IPS-NIHi11 (cell line): ENCODE measurements around the gene CDH13.

Experiments
- DNase-seq: peaks from one replicate; pipeline ENCODE4 v3.0.0; 2012; ENCODE audit warnings: mixed read lengths, low spot score

The CDH13 gene

DNA sequence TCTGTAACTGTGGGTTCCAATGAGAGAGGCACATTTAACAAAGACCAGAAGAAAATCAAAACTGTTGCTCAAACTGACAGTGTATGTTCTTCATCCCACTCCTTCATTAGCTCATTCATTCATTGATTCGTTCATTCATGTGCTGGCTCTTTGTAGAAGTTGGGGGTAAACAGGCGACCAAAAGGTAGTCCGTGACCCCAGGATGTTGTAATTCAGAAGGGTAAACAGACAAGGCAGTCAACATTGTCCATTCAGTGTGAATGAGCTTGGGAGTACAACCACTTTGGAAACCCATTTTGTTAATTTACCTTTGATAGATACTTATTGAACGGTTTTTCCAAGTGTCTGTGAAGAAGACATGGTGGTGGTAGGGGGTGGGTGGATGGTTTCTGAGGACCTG is 26.1 kb downstream of the CDH13 start:
- DNase-seq, result no peak

GRCh38 chr16:82653550-82654511 is 27.1 kb downstream of the CDH13 start:
- peak; percentile 10 for DNase-seq

- no peak for DNase-seq
Measured at GRCh38 chr16:82655072-82655714, 28.4 kb downstream of the CDH13 start.

DNA sequence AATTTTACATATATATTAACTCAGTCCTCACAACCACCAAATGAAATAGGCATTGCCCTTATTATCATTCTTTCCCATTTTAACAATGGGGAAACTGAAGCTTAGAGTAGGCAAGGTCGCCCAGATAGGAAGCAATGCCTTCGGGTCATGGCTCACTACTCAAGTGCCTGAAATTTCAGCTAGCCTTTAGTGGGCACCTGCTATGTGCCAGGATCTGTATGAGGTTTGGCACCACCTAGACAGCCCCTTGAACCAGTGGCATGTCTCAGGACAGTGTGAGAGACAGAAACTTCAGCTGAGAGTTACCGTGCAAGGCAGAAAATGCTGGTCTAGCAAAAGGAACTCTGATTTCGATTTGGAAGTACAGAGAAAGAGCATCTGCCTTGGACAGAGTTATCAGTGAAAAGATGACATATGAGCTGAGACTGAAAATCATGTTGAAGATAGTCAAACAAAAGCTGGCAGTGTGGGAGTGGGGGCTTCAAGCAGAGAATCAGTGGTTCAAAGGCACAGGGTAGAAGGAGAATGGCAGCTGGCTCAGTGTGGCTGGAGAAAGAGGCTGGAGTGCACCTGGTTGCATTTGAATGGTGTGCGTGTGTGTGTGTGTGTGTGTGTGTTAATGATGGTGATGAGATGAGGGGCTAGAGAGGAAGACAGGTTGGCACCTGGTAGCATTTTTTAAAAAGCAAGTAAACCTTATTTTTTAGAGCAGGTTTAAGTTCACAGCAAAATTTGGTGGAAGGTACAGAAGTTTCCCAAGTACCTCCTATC is 29.1 kb downstream of the CDH13 start:
- no peak for DNase-seq

DNA sequence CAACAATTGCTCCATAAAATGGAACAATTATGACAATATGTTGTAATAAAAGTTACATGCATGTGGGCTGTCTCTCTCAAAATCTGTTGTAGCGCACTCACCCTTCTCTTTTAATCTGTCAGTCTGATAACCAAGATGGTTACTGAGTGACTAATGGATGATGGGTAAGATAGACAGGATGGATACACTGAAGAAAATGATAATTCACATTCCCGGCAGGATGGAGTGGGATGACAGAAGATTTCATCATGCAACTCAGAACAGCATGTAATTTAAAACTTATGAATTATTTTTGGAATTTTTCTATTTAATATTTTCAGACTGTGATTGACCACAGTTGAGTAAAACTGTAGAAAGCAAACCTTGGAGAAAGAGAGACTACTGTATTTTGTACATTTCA is 30.5 kb downstream of the CDH13 start:
- no peak for DNase-seq

- DNase-seq, result no peak
Measured at GRCh38 chr16:82657786-82658185, 31.0 kb downstream of the CDH13 start.

DNA sequence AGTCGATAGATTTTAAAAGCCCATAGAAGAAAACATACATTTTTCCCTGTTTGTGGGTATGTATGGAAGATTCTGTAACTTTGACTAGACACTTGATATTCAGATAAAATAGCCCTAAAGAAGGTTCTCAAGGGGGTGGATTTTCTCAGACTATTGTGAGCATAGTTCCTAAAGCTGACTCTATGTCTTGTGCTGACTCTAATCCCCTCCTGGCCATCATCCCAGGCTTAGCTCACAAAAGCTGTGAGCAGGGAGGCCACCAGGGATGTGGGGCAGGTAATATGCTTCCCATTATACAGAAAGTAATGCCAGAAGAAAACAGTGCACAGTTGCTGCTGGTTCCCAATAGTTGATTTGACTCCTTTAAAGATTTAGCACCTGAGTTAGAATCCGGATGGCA is 32.0 kb downstream of the CDH13 start:
- no peak for DNase-seq

GRCh38 chr16:82660075-82660645 is 33.4 kb downstream of the CDH13 start:
- DNase-seq, result no peak

DNA sequence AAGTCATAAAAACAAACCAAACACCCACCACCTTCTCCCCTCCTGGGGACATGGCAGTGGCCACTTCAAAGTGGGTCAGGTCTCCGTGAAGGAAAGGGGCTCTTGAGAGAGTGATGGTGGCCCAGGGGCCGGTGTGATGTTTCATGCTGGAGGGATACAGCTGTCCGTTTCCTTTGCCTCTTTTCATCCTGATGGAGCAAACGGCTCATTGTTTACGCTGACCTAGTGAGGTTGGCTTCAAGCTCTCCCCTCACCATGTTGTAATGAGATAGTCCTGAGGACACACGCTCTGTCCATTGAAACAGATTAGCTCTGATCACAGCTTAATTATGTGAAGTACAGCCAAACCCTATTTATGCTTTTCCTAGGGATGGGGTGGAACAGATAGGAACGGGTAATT is 34.2 kb downstream of the CDH13 start:
- DNase-seq, result no peak

DNA sequence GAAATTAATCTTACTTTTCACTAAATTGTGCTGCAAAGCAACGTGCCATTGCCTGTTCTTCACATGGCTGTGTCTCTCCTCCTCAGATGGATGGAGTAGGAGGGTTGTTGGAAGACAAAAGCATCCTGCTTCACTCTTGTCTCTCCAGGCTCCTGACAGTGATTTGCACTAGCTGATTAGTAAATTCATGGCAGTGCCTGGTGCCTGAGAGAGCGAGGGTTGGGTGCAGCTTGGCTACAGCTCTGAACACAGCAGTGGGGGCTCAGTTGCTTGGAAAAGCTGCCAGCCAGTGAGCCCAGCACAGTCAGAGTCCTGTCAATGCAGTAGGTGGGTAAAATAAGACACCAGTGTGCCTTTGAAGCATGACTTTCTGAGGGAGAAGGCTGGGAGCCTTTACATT is 37.4 kb downstream of the CDH13 start:
- DNase-seq, result no peak

DNA sequence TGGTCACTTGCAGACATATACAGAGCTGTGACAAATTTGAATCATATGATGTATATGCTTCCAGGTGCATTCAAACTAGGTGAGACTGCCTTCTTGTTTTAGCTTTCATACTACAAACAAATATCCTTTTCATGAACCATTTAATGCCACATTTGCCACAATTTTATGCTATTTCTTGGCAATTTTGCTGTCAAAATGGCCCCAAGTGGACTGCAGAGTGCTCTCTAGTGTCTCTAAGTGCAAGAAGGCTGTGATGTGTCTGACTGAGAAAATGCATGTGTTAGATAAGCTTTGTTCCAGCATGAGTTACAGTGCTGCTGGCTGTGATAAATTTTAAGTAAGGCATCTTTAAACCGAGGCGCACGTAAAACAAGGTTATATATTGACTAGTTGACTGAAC is 38.3 kb downstream of the CDH13 start:
- DNase-seq, result no peak

- DNase-seq, result no peak
Measured at GRCh38 chr16:82667437-82667836, 40.7 kb downstream of the CDH13 start.

DNA sequence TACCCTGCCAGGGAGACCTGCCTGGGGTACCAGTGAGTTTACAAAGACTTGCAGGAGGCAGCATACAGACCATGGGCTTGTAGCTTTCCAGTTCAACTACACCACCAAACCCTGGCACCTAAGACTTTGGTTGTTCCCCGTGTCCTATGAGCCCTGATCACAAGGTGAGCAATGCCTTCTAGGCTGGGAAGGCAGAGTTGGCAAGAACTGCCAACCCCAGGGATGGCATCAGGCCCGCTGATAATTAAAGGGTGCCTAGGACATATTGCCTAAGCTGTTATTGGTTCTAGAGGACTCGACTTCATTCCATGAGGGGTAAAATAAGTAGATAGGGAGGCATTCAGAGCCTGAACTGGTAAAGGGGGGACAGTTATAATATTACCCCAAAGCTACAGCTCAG is 41.3 kb downstream of the CDH13 start:
- no peak for DNase-seq

DNA sequence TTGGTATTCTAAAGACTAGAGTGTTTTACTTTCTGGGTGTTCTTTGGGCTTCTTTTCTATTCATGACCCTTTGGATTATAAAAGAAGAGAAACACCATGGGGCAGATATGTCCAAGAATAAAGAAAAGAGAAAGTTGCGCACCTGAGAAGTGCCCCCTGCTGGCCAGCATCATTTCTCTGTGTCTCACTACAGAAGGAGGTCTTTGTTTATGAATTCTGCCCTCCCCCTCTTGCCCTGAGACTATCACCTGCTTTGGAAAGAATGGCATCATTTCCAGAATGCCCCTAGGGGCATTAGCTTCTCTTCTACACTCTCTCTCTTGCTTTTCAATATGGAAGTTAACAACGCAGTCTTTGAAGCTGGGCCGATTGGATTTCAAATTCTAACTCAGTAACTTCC is 45.0 kb downstream of the CDH13 start:
- peak; percentile 38 for DNase-seq

DNA sequence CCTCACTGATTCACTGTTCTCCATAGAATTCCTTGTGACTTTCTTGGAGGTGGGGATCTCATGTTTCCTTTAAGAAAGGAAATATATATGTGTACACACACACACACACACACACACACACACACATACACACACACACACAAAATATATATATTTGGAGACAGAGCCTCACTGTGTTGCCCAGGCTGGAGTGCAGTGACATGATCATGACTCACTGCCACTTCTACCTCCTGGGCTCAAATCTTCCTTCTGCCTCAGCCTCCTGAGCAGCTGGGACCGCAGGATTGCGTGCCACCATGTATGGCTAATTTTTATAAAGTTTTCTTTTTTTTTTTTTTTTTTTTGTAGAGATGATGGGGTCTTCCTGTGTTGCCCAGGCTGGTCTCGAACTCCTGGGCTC is 45.9 kb downstream of the CDH13 start:
- DNase-seq, result no peak

DNA sequence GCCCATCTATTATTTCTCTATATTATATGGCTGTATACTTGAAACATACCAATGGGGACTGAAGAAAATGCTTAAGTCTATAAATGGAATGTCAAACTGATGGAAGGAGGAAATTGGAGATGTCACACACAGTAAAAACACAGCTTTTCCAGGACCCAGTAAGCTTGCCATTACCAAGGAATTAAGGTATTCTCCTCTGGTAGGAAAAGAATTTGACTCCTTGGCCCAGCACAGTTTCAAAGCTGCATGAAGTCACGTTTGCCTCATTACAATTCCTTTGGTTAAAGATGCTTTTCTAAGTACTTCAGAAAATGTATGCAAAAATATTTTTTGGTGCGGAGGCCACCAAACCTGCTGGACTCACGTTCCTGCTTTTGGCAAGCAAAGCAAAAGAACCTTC is 48.5 kb downstream of the CDH13 start:
- no peak for DNase-seq

- DNase-seq, result no peak
Measured at GRCh38 chr16:82681592-82681991, 54.8 kb downstream of the CDH13 start.

- no peak for DNase-seq
Measured at GRCh38 chr16:82682767-82683166, 56.0 kb downstream of the CDH13 start.

DNA sequence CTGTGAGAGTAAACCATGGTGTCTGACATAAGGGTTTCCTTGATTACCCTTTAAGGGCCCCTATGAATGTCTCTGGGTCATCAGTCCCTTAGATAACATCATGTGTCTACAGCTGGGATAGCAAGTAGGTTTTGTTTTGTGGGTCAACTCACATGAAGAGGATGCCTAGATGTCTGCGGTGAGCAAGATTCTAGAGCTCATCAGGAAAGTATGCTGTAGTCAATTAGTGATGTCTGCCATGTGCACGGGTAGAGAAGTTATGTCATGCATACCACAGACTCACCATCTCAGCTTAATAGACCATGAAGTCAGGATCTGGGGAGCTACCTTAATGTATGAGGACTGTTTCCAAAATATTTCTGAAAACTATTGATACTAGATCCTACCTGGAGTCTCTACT is 57.5 kb downstream of the CDH13 start:
- no peak for DNase-seq

GRCh38 chr16:82685526-82685925 is 58.8 kb downstream of the CDH13 start:
- no peak for DNase-seq

GRCh38 chr16:82694239-82694874 is 67.6 kb downstream of the CDH13 start:
- no peak for DNase-seq

GRCh38 chr16:82695806-82696205 is 69.0 kb downstream of the CDH13 start:
- no peak for DNase-seq
